GM23338 (cell line): ENCODE results near the gene KIRREL3. TPM values are rescaled to one million over a fixed set of nuclear protein-coding genes. Genes with fewer than 3 reads are reported as not detected.

ENCODE experiments used
- ATAC-seq: fragments of 200-7000 bp; cut with Tn5 transposase; 3 replicates; pipeline ENCODE4 v1.9.1; 2020
- DNase-seq: peaks from one replicate; pipeline ENCODE4 v3.0.0-alpha.2; 2015; ENCODE audit warnings: low spot score
- H2AFZ ChIP-seq: fragments of 200-600 bp; sonication (generic); 2 replicates; pipeline ENCODE4 v1.8.0; 2016; ENCODE audit warnings: antibody characterized with exemption, mild to moderate bottlenecking, moderate library complexity
- H3F3A ChIP-seq: fragments of 200-600 bp; sonication (generic); replicated peaks from 2 replicates; pipeline ENCODE4 v1.8.0; 2017; ENCODE audit warnings: antibody characterized with exemption, mixed run types, low read depth
- H3K27ac ChIP-seq: fragments of 200-600 bp; sonication (generic); 2 replicates; pipeline ENCODE4 v1.6.1; 2016; ENCODE audit warnings: low read depth
- H3K27me3 ChIP-seq: fragments of 200-600 bp; sonication (generic); 2 replicates; pipeline ENCODE4 v1.8.0; 2016; ENCODE audit warnings: mild to moderate bottlenecking, mixed run types, moderate library complexity; ENCODE audit not compliant: insufficient read depth
- H3K36me3 ChIP-seq: fragments of 200-600 bp; sonication (generic); 2 replicates; pipeline ENCODE4 v1.8.0; 2016; ENCODE audit warnings: mild to moderate bottlenecking; ENCODE audit not compliant: insufficient read depth
- H3K4me1 ChIP-seq: fragments of 200-600 bp; sonication (generic); 2 replicates; pipeline ENCODE4 v1.8.0; 2016; ENCODE audit warnings: mild to moderate bottlenecking, moderate library complexity; ENCODE audit not compliant: insufficient read depth
- H3K4me2 ChIP-seq: fragments of 200-600 bp; sonication (generic); 2 replicates; pipeline ENCODE4 v1.7.1; 2017; ENCODE audit warnings: mixed run types
- H3K4me3 ChIP-seq: fragments of 200-600 bp; sonication (generic); 2 replicates; pipeline ENCODE4 v1.6.1; 2016; ENCODE audit warnings: mixed run types
- H3K79me2 ChIP-seq: fragments of 200-600 bp; sonication (generic); replicated peaks from 2 replicates; pipeline ENCODE4 v1.8.0; 2017; ENCODE audit warnings: mild to moderate bottlenecking; ENCODE audit not compliant: insufficient read depth
- H3K9me2 ChIP-seq: fragments of 200-600 bp; sonication (generic); 2 replicates; pipeline ENCODE4 v1.8.0; 2017; ENCODE audit not compliant: insufficient read depth
- H4K20me1 ChIP-seq: fragments of 200-600 bp; sonication (generic); replicated peaks from 2 replicates; pipeline ENCODE4 v1.8.0; 2017; ENCODE audit warnings: mild to moderate bottlenecking; ENCODE audit not compliant: insufficient read depth
- H3K27ac Mint-ChIP-seq: 2 replicates; pipeline ENCODE4 v1.8.0; 2020; ENCODE audit warnings: inconsistent platforms, mild to moderate bottlenecking, moderate library complexity, mixed read lengths
- H3K27me3 Mint-ChIP-seq: 3 replicates; pipeline ENCODE4 v1.8.0; 2022; ENCODE audit warnings: low read depth, mild to moderate bottlenecking, moderate library complexity, mixed read lengths, inconsistent platforms; ENCODE audit not compliant: insufficient read depth, poor library complexity
- H3K36me3 Mint-ChIP-seq: 3 replicates; pipeline ENCODE4 v1.8.0; 2021; ENCODE audit warnings: low read depth, mild to moderate bottlenecking, inconsistent platforms, moderate library complexity, mixed read lengths
- H3K4me1 Mint-ChIP-seq: 3 replicates; pipeline ENCODE4 v1.8.0; 2020; ENCODE audit warnings: mild to moderate bottlenecking, inconsistent platforms, mixed read lengths
- H3K4me3 Mint-ChIP-seq: 3 replicates; pipeline ENCODE4 v1.8.0; 2021; ENCODE audit warnings: moderate library complexity, mild to moderate bottlenecking, inconsistent platforms, mixed read lengths
- H3K9me3 Mint-ChIP-seq: 3 replicates; pipeline ENCODE4 v1.8.0; 2020; ENCODE audit warnings: moderate library complexity, mild to moderate bottlenecking, inconsistent platforms, mixed read lengths
- CREB1 ChIP-seq: fragments of 250-450 bp; sonication (Bioruptor Pico); IDR thresholded peaks from 2 replicates; pipeline ENCODE4 v1.5.0; 2020; ENCODE audit warnings: low read depth, mild to moderate bottlenecking, moderate library complexity
- EZH2 ChIP-seq: fragments of 200-600 bp; sonication (generic); IDR thresholded peaks from one replicate; pipeline ENCODE4 v1.8.0; 2017; ENCODE audit warnings: antibody characterized with exemption, mild to moderate bottlenecking, low read depth; ENCODE audit not compliant: unreplicated experiment
- EZH2phosphoT487 ChIP-seq: fragments of 200-600 bp; sonication (generic); IDR thresholded peaks from one replicate; pipeline ENCODE4 v1.8.1; 2018; ENCODE audit warnings: antibody characterized with exemption; ENCODE audit not compliant: unreplicated experiment
- JUNB ChIP-seq: IDR thresholded peaks from one replicate; pipeline ENCODE4 v1.6.1; 2016; ENCODE audit warnings: antibody characterized with exemption; ENCODE audit not compliant: unreplicated experiment
- NANOG ChIP-seq: IDR thresholded peaks from 2 replicates; pipeline ENCODE4 v1.6.1; 2016; ENCODE audit warnings: antibody characterized with exemption, borderline replicate concordance
- POLR2AphosphoS5 ChIP-seq: IDR thresholded peaks from 2 replicates; pipeline ENCODE4 v1.6.1; 2016; ENCODE audit warnings: antibody characterized with exemption, low read depth
- STAT1 ChIP-seq: IDR thresholded peaks from one replicate; pipeline ENCODE4 v1.6.1; 2016; ENCODE audit warnings: antibody characterized with exemption; ENCODE audit not compliant: unreplicated experiment
- ZNF114 ChIP-seq: fragments of 250-450 bp; sonication (Bioruptor Pico); IDR thresholded peaks from 2 replicates; pipeline ENCODE4 v1.5.0; 2020; ENCODE audit warnings: mild to moderate bottlenecking, moderate library complexity
- ZNF331 ChIP-seq: fragments of 250-450 bp; sonication (Bioruptor Pico); IDR thresholded peaks from 2 replicates; pipeline ENCODE4 v1.5.0; 2020; ENCODE audit warnings: low read depth, mild to moderate bottlenecking, moderate library complexity
- polyA plus RNA-seq: library from polyadenylated mRNA; unstranded; fragments of >200 nt; fragmentation: Nextera tagmentation; extraction: Ambion mirVana; gene quantifications from 2 replicates; pipeline ENCODE4 v1.2.1, GENCODE V29; 2016
- total RNA-seq: library from RNA; depleted of rRNA; stranded (reverse); fragments of >200 nt; shearing (Covaris generic); gene quantifications from 2 replicates; pipeline ENCODE4 v1.2.3, GENCODE V29; 2014
- TF ChIP-seq, protein P1 (sequence below): fragments of 250-450 bp; sonication (Bioruptor Pico); IDR thresholded peaks from 2 replicates; pipeline ENCODE4 v1.5.0; 2020; ENCODE audit warnings: mild to moderate bottlenecking, moderate library complexity
- TF ChIP-seq, protein P2 (sequence below): IDR thresholded peaks from 2 replicates; pipeline ENCODE4 v1.6.1; 2016; ENCODE audit warnings: antibody characterized with exemption
- TF ChIP-seq, protein P3 (sequence below): IDR thresholded peaks from one replicate; pipeline ENCODE4 v1.6.1; 2018; ENCODE audit warnings: antibody characterized with exemption; ENCODE audit not compliant: unreplicated experiment
- TF ChIP-seq, protein P4 (sequence below), 2 experiments: fragments of 200-600 bp in 1 of 2; sonication (generic) in 1 of 2; conservative IDR thresholded peaks; 2 replicates each; pipeline versions ENCODE4 v1.5.1 to v1.6.1; 2016 to 2017; ENCODE audit warnings: antibody characterized with exemption in 2 of 2, low read depth in 2 of 2, mild to moderate bottlenecking in 2 of 2, moderate library complexity in 1 of 2

KIRREL3 gene
- total and polyA plus RNA-seq, 2 experiments from 2014 or later, result 0.13 to 1.5 TPM

DNA sequence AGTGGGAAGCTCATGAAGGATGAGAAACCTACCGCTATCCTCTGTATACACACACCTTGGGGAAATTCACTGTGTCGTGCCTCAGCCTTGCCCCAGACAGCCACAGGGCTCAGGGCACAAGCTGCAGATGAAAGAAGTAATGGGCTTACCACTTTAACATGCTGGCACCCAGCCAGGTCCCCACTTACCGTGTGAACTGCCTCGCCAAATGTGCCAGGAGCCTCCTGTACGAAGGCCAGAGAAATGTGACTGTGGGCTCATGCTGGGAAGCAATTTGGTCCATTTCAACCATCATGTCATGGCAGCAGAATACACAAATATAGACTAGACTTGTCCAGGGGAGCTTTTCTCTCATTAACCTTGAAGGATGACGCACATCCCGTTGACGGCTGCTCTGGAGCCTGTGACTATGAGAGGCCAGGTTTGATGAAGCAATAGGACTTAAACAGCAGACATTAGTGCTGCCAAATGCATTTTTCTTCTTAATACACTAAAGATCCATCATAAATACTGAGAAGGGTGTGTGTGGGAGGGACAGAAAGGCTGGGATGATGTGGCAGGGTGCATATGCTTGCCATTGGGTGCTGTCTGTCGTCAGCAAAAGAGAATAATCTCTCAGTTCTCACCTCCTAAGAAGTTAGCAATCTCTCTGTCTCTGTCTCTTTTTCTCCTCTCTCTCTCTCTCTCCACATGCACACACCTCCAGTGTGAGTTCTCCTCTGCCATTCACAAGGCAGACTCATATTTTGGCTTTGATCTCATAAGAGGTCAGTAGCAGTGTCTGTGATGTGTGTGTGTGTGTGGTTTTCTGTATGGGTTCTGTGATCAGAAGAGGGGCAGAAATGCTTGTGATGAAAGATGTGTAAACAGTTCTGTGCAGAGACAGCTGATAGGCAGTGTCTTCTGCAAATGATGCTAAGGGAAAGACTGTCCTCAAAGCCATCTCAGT, 142.4 kb downstream of the KIRREL3 start:
- Histone ChIP-seq H3K9me2 (no peaks in the 10 kb centered on the region), H3K4me1 (no peaks in the 10 kb centered on the region), H3K27me3 (no peaks in the 10 kb centered on the region), H2AFZ (no peak overlapping the region), H3K36me3 (no peaks in the 10 kb centered on the region), H3K4me2 (no peak overlapping the region), H4K20me1 (no peaks in the 10 kb centered on the region), H3K27ac (no peak overlapping the region), H3F3A (no peaks in the 10 kb centered on the region), H3K4me3 (no peak overlapping the region), H3K79me2 (no peaks in the 10 kb centered on the region)
- Mint-ChIP-seq H3K9me3 (no peaks in the 10 kb centered on the region), H3K4me3 (no peak overlapping the region), H3K27me3 (no peaks in the 10 kb centered on the region), H3K4me1 (peaks cover 3% of the 10 kb centered on the region), H3K36me3 (no peaks in the 10 kb centered on the region), H3K27ac (no peak overlapping the region)
- no peak for TF ChIP-seq ZNF331 (CRISPR knock-in tag)
- TF ChIP-seq NANOG, result no peak
- no peak for TF ChIP-seq EZH2
- TF ChIP-seq, protein P1, sequence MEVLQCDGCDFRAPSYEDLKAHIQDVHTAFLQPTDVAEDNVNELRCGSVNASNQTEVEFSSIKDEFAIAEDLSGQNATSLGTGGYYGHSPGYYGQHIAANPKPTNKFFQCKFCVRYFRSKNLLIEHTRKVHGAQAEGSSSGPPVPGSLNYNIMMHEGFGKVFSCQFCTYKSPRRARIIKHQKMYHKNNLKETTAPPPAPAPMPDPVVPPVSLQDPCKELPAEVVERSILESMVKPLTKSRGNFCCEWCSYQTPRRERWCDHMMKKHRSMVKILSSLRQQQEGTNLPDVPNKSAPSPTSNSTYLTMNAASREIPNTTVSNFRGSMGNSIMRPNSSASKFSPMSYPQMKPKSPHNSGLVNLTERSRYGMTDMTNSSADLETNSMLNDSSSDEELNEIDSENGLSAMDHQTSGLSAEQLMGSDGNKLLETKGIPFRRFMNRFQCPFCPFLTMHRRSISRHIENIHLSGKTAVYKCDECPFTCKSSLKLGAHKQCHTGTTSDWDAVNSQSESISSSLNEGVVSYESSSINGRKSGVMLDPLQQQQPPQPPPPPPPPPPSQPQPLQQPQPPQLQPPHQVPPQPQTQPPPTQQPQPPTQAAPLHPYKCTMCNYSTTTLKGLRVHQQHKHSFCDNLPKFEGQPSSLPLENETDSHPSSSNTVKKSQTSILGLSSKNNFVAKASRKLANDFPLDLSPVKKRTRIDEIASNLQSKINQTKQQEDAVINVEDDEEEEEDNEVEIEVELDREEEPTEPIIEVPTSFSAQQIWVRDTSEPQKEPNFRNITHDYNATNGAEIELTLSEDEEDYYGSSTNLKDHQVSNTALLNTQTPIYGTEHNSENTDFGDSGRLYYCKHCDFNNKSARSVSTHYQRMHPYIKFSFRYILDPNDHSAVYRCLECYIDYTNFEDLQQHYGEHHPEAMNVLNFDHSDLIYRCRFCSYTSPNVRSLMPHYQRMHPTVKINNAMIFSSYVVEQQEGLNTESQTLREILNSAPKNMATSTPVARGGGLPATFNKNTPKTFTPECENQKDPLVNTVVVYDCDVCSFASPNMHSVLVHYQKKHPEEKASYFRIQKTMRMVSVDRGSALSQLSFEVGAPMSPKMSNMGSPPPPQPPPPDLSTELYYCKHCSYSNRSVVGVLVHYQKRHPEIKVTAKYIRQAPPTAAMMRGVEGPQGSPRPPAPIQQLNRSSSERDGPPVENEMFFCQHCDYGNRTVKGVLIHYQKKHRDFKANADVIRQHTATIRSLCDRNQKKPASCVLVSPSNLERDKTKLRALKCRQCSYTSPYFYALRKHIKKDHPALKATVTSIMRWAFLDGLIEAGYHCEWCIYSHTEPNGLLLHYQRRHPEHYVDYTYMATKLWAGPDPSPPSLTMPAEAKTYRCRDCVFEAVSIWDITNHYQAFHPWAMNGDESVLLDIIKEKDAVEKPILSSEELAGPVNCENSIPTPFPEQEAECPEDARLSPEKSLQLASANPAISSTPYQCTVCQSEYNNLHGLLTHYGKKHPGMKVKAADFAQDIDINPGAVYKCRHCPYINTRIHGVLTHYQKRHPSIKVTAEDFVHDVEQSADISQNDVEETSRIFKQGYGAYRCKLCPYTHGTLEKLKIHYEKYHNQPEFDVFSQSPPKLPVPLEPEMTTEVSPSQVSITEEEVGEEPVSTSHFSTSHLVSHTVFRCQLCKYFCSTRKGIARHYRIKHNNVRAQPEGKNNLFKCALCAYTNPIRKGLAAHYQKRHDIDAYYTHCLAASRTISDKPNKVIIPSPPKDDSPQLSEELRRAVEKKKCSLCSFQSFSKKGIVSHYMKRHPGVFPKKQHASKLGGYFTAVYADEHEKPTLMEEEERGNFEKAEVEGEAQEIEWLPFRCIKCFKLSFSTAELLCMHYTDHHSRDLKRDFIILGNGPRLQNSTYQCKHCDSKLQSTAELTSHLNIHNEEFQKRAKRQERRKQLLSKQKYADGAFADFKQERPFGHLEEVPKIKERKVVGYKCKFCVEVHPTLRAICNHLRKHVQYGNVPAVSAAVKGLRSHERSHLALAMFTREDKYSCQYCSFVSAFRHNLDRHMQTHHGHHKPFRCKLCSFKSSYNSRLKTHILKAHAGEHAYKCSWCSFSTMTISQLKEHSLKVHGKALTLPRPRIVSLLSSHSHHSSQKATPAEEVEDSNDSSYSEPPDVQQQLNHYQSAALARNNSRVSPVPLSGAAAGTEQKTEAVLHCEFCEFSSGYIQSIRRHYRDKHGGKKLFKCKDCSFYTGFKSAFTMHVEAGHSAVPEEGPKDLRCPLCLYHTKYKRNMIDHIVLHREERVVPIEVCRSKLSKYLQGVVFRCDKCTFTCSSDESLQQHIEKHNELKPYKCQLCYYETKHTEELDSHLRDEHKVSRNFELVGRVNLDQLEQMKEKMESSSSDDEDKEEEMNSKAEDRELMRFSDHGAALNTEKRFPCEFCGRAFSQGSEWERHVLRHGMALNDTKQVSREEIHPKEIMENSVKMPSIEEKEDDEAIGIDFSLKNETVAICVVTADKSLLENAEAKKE (CRISPR knock-in tag), result no peak
- no peak for TF ChIP-seq EZH2phosphoT487
- TF ChIP-seq CREB1 (CRISPR knock-in tag), result no peak
- TF ChIP-seq, protein P2, sequence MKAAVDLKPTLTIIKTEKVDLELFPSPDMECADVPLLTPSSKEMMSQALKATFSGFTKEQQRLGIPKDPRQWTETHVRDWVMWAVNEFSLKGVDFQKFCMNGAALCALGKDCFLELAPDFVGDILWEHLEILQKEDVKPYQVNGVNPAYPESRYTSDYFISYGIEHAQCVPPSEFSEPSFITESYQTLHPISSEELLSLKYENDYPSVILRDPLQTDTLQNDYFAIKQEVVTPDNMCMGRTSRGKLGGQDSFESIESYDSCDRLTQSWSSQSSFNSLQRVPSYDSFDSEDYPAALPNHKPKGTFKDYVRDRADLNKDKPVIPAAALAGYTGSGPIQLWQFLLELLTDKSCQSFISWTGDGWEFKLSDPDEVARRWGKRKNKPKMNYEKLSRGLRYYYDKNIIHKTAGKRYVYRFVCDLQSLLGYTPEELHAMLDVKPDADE, result no peak
- TF ChIP-seq, protein P3, sequence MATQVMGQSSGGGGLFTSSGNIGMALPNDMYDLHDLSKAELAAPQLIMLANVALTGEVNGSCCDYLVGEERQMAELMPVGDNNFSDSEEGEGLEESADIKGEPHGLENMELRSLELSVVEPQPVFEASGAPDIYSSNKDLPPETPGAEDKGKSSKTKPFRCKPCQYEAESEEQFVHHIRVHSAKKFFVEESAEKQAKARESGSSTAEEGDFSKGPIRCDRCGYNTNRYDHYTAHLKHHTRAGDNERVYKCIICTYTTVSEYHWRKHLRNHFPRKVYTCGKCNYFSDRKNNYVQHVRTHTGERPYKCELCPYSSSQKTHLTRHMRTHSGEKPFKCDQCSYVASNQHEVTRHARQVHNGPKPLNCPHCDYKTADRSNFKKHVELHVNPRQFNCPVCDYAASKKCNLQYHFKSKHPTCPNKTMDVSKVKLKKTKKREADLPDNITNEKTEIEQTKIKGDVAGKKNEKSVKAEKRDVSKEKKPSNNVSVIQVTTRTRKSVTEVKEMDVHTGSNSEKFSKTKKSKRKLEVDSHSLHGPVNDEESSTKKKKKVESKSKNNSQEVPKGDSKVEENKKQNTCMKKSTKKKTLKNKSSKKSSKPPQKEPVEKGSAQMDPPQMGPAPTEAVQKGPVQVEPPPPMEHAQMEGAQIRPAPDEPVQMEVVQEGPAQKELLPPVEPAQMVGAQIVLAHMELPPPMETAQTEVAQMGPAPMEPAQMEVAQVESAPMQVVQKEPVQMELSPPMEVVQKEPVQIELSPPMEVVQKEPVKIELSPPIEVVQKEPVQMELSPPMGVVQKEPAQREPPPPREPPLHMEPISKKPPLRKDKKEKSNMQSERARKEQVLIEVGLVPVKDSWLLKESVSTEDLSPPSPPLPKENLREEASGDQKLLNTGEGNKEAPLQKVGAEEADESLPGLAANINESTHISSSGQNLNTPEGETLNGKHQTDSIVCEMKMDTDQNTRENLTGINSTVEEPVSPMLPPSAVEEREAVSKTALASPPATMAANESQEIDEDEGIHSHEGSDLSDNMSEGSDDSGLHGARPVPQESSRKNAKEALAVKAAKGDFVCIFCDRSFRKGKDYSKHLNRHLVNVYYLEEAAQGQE, result no peak
- TF ChIP-seq, protein P4, sequence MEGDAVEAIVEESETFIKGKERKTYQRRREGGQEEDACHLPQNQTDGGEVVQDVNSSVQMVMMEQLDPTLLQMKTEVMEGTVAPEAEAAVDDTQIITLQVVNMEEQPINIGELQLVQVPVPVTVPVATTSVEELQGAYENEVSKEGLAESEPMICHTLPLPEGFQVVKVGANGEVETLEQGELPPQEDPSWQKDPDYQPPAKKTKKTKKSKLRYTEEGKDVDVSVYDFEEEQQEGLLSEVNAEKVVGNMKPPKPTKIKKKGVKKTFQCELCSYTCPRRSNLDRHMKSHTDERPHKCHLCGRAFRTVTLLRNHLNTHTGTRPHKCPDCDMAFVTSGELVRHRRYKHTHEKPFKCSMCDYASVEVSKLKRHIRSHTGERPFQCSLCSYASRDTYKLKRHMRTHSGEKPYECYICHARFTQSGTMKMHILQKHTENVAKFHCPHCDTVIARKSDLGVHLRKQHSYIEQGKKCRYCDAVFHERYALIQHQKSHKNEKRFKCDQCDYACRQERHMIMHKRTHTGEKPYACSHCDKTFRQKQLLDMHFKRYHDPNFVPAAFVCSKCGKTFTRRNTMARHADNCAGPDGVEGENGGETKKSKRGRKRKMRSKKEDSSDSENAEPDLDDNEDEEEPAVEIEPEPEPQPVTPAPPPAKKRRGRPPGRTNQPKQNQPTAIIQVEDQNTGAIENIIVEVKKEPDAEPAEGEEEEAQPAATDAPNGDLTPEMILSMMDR (conservative IDR thresholded peaks at IDR 0.05; ENCODE audit: low read depth in 2 of 2), result no peak
- no peak for TF ChIP-seq STAT1
- no peak for TF ChIP-seq POLR2AphosphoS5
- TF ChIP-seq ZNF114, result no peak
- TF ChIP-seq JUNB, result no peak
- ATAC-seq (no peak), DNase-seq (no peak)
